Breast epithelium (tissue), 4 donors: ENCODE data around the gene TASP1. TPM values are rescaled to one million over a fixed set of nuclear protein-coding genes. Genes with fewer than 3 reads are reported as not detected.

Experiments
- DNase-seq, 2 donors: peaks; one replicate each; pipeline ENCODE4 v3.0.0-alpha.2; 2019; ENCODE audit warnings: low spot score in 2 of 2
- H3K27ac ChIP-seq, 2 donors: fragments of 200-600 bp; sonication (generic) in 1 of 2; one replicate each; pipeline ENCODE4 v1.5.1; 2016 to 2019; ENCODE audit warnings: mild to moderate bottlenecking in 1 of 2
- H3K27me3 ChIP-seq, 2 donors: fragments of 200-600 bp; sonication (generic) in 1 of 2; one replicate each; pipeline versions ENCODE4 v1.5.1 to v1.6.0; 2017 to 2019; ENCODE audit warnings: control low read depth in 1 of 2, mild to moderate bottlenecking in 1 of 2
- H3K36me3 ChIP-seq: fragments of 200-600 bp; one replicate; pipeline ENCODE4 v1.5.1; 2019
- H3K4me1 ChIP-seq, 2 donors: fragments of 200-600 bp; sonication (generic); one replicate each; pipeline ENCODE4 v1.5.1; 2016 to 2019; ENCODE audit warnings: control low read depth in 1 of 2
- H3K4me3 ChIP-seq, 3 donors: fragments of 200-600 bp; sonication (generic); 1 replicate in 2 of 3; 2 replicates in 1 of 3; pipeline ENCODE4 v1.5.1; 2016 to 2019; ENCODE audit warnings: mild to moderate bottlenecking in 3 of 3, moderate library complexity in 2 of 3
- H3K9me3 ChIP-seq, 2 donors: fragments of 200-600 bp; sonication (generic) in 1 of 2; one replicate each; pipeline ENCODE4 v1.5.1; 2016 to 2019; ENCODE audit warnings: control low read depth in 1 of 2
- CTCF ChIP-seq, 3 donors: fragments of 450-650 bp; IDR thresholded peaks; one replicate each; pipeline ENCODE4 v1.5.1; 2016 to 2017; ENCODE audit warnings: antibody characterized with exemption in 3 of 3, mild to moderate bottlenecking in 3 of 3, moderate library complexity in 3 of 3
- POLR2A ChIP-seq: fragments of 450-650 bp; IDR thresholded peaks from one replicate; pipeline ENCODE4 v1.6.1; 2016; ENCODE audit warnings: antibody characterized with exemption, mild to moderate bottlenecking, moderate library complexity
- POLR2AphosphoS5 ChIP-seq, 3 donors: sonication (generic); formaldehyde crosslinking; IDR thresholded peaks; one replicate each; pipeline ENCODE4 v1.6.1; 2017; ENCODE audit warnings: antibody characterized with exemption in 3 of 3
- intact Hi-C: fragments of 100-400 bp; cut with DNase I; formaldehyde crosslinking; loops from one replicate; pipeline ENCODE4 v1.15.1; 2023; ENCODE audit warnings: low total_unique reads
- total RNA-seq, 3 donors: library from RNA; depleted of rRNA; stranded (reverse); fragments of >200 nt; gene quantifications; one replicate each; pipeline ENCODE4 v1.1.0, GENCODE V29; 2016

The TASP1 gene
- total RNA-seq, 3 donors from 2014 or later, result 12.0 to 26.1 (median 19.0) TPM

- no peak for TF ChIP-seq POLR2AphosphoS5 (IDR thresholded peaks at IDR 0.05)
- TF ChIP-seq POLR2A, result no peak
- no peak for TF ChIP-seq CTCF (IDR thresholded peaks at IDR 0.05)
- Histone ChIP-seq H3K27me3 (no peaks in the 10 kb centered on the region), H3K9me3 (no peaks in the 10 kb centered on the region), H3K4me1 (no peaks in the 10 kb centered on the region), H3K27ac (no peak overlapping the region), H3K4me3 (no peak overlapping the region), H3K36me3 (no peaks in the 10 kb centered on the region)
- intact Hi-C loops, result no loop called here
- DNase-seq, result no peak
Measured at GRCh38 chr20:13424174-13424833, 214.4 kb downstream of the TASP1 start.

- no peaks in the 10 kb centered on the region for H3K4me1 ChIP-seq
- H3K27ac ChIP-seq, result no peak overlapping the region
- no peaks in the 10 kb centered on the region for H3K9me3 ChIP-seq
- H3K4me3 ChIP-seq, result no peak overlapping the region
- TF ChIP-seq POLR2AphosphoS5 (IDR thresholded peaks at IDR 0.05) (no peak), CTCF (IDR thresholded peaks at IDR 0.05) (no peak), POLR2A (no peak)
- H3K36me3 ChIP-seq, result no peaks in the 10 kb centered on the region
- no peak for DNase-seq
- intact Hi-C loops, result no loop called here
- H3K27me3 ChIP-seq, result no peaks in the 10 kb centered on the region
Measured at GRCh38 chr20:13423472-13424173, 215.1 kb downstream of the TASP1 start.

GRCh38 chr20:13422637-13423036, 216.1 kb downstream of the TASP1 start:
- no peak overlapping the region for H3K4me3 ChIP-seq
- no peaks in the 10 kb centered on the region for H3K27me3 ChIP-seq
- no peaks in the 10 kb centered on the region for H3K9me3 ChIP-seq
- no peak overlapping the region for H3K27ac ChIP-seq
- H3K4me1 ChIP-seq, result no peaks in the 10 kb centered on the region
- DNase-seq, result no peak
- no peaks in the 10 kb centered on the region for H3K36me3 ChIP-seq
- intact Hi-C loops, result no loop called here
- TF ChIP-seq POLR2AphosphoS5 (IDR thresholded peaks at IDR 0.05) (no peak), POLR2A (no peak), CTCF (IDR thresholded peaks at IDR 0.05) (no peak)

- Histone ChIP-seq H3K4me3 (no peak overlapping the region), H3K9me3 (no peaks in the 10 kb centered on the region), H3K27me3 (no peaks in the 10 kb centered on the region), H3K36me3 (no peaks in the 10 kb centered on the region), H3K27ac (no peak overlapping the region), H3K4me1 (no peaks in the 10 kb centered on the region)
- intact Hi-C loops, result no loop called here
- TF ChIP-seq POLR2AphosphoS5 (IDR thresholded peaks at IDR 0.05) (no peak), CTCF (IDR thresholded peaks at IDR 0.05) (no peak), POLR2A (no peak)
- DNase-seq, result no peak
Measured at GRCh38 chr20:13420625-13421024, 218.1 kb downstream of the TASP1 start.

- Histone ChIP-seq H3K9me3 (no peaks in the 10 kb centered on the region), H3K4me1 (no peaks in the 10 kb centered on the region), H3K27ac (no peak overlapping the region), H3K36me3 (no peaks in the 10 kb centered on the region), H3K27me3 (no peaks in the 10 kb centered on the region), H3K4me3 (no peak overlapping the region)
- intact Hi-C loops, result no loop called here
- DNase-seq, result no peak
- no peak for TF ChIP-seq POLR2A
- no peak for TF ChIP-seq POLR2AphosphoS5 (IDR thresholded peaks at IDR 0.05)
- TF ChIP-seq CTCF (IDR thresholded peaks at IDR 0.05), result no peak
Measured at GRCh38 chr20:13419477-13419876, 219.3 kb downstream of the TASP1 start.
